ENCODE results near the gene GPX7.

GRCh38 chr1:52637946-52638345 is 35.8 kb downstream of the GPX7 start:
- no peak for TF ChIP-seq CTCF (IDR thresholded peaks at IDR 0.05)
- TF ChIP-seq EP300 (IDR thresholded peaks at IDR 0.05) = no peak

Data from sigmoid colon (tissue), 4 donors.